GM18861 (cell line): ENCODE results near the gene RASIP1.
A peak's percentile ranks its signal among the peaks of the same experiment; 100 is the strongest.
"Not testable (repeated sequence)": the region's sequence is repeated elsewhere in the genome, so short reads cannot be mapped to it uniquely, and the experiment has no call there.

Source experiments
- ATAC-seq: cut with Tn5 transposase; IDR thresholded peaks from one replicate; pipeline ENCODE4 v1.9.1; 2021; ENCODE audit not compliant: unreplicated experiment

Gene RASIP1

GRCh38 chr19:48735031-48735615, 5.3 kb downstream of the RASIP1 start:
- no peak for ATAC-seq

GRCh38 chr19:48734625-48735024, 5.8 kb downstream of the RASIP1 start:
- ATAC-seq: no peak

GRCh38 chr19:48731452-48731851, 9.0 kb downstream of the RASIP1 start:
- ATAC-seq: no peak

DNA sequence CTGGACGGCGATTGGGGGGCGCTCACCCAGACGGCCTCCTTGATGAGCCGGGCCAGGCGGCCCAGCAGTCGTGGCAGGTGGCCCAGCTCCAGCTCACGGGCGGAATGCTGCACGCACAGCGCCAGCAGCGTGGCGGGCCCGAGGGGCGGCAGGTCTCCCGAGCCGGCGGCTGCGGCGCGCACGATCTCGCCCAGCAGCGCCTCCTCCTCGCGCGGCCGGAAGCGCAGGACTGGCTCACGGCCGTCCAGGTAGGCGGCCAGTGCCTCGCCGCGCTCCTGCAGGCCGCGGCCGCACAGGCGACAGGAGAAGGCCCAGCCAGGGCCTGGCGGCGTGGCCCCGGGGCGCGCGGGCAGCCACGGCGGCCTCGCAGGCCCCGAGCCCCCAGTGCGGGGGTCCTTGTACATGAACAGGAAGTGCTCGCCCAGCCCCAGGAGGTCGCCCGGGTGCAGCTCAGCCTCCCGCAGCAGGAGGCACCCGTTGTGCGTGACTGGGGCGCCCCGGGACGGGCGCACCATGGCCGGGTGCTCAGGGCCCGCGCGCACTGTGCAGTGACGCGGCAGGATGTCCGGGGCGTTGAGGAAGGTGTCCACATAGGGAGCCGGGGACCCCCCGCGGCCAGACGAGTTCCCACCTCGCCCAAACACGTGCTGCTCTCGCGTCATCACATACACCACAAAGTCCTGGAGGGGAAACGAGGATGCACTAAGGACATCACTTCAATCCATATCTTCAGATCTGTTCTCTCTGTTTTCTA, 11.3 kb downstream of the RASIP1 start:
- no peak for ATAC-seq

DNA sequence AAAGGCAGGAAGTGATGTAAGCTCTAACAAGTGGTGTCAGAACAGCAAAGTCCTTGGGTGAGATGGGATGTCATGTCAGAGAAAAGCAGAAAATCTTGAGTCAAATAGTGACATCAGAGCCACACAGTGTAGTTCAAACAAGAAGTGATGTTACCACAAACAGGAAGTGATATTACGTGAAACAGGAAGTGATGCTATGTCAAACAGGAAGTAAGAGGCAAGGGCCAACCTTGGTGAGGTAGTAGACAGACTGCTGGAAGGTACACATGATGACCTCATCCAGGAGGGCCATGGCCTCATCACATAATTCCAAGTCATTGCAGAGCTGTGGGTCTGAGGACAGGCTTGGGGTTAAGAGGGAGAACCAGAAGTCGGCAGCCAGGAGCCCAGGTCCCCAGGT, 13.9 kb downstream of the RASIP1 start:
- ATAC-seq: no peak

DNA sequence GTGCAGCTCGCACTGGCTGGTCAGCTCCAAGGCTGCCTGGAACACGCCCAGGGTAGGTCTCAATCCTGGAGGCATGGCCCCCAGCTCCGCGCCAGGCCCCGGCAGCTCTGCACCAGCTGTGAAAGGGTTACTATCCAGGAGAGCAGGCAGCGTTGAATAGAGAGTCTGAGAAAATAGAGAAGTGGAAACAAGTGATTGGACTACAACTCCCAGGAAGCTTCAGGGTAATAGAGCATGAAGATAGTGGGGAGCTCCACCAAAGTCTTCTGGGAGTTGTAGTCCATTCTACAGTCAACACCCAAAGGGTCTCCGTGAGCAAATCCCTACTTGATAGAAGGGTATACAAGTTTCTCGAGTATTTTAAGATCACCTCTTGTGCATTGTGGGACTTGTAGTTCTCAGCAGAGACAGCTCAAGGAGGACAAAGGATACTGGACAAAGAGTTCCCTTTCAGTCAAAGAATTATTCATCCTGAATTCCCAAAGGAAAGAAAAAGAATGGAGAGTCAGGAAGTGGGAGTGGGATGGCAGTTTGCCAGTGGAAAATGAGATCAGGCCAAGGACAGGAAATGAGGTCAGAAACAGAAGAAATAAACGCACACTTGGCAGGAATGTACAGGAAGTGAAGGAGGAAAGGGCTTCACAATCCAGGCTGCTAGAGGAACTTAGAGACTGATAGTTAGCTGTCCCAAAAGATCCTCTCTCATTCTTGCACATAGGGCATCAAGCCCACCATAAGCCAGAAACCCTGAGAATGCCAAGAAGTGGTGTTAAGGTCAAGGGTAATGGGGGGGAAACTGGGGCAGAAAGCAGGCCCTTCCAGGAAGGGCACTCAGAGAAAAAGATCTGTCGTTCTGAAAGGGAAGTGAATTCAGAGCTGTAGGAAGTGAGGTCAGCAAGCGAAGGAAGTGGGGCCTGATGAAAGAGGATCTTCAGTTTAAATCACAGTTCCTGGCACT, 15.3 kb downstream of the RASIP1 start:
- ATAC-seq: no peak

DNA sequence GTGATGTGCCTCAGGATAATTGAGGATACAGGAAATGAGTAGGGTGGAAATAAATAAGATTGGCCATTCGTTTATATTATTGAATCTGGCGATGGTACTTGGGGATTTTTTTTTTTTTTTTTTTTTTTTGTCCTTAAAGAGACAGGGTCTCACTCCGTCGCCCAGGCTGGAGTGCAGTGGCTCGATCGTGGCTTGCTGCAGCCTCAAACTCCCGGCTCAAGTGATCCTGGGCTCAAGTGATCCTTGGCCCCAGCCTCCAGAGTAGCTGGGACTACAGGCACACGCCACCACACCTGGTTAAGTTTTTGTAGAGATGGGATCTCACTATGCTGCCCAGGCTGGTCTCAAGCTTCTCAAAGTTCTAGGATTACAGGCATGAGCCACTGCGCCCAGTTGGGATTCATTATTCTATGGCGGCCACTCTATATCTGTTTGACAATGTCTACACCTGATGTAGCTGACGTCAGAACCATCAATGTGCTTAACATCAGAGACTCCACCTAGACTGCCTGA, 18.2 kb downstream of the RASIP1 start:
- ATAC-seq: no peak

- ATAC-seq: peak; percentile 71
Measured at GRCh38 chr19:48720613-48721296, 19.7 kb downstream of the RASIP1 start.

DNA sequence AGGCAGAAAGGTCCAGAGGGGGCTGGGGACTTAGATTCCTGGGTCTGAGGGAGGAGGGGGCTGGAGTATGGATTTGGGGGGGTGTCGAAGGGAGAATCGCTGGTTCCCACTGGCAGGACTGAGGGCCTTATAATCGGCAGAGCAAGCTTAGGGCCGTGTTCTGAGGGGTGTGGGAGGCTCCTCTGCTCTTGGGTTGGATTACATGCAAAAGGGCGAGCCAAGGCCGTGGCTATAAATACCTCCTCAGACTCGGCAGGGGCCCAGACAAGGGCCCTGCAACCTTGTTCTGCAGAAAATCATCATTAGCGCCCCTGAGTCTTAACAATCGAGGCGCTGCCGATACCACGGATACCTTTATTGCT, 20.2 kb downstream of the RASIP1 start:
- no peak for ATAC-seq

- ATAC-seq: no peak
Measured at GRCh38 chr19:48719263-48720171, 20.9 kb downstream of the RASIP1 start, which contains the start of gene MAMSTR. MAMSTR (minus strand) TSS chr19:48719725; CDS start chr19:48719031, 694 bp downstream.

GRCh38 chr19:48718711-48719231, 21.6 kb downstream of the RASIP1 start:
- no peak for ATAC-seq

DNA sequence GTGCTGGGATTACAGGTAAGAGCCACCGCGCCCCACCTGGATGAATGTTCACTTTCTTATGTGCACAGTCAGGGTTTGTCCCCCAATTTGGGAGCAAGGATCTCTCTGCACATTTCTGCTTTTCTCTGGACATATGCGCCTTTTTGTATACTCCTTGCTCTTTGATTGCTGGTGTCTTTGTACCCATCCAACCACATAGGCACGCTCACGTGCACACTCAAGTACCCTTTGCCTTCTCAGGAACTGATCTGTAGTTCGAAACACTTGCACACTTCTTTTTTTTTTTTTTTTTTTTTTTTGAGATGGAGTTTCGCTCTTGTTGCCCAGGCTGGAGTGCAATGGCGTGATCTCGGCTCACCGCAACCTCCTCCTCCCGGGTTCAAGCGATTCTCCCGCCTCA, 22.3 kb downstream of the RASIP1 start:
- ATAC-seq: not testable (repeated sequence)

DNA sequence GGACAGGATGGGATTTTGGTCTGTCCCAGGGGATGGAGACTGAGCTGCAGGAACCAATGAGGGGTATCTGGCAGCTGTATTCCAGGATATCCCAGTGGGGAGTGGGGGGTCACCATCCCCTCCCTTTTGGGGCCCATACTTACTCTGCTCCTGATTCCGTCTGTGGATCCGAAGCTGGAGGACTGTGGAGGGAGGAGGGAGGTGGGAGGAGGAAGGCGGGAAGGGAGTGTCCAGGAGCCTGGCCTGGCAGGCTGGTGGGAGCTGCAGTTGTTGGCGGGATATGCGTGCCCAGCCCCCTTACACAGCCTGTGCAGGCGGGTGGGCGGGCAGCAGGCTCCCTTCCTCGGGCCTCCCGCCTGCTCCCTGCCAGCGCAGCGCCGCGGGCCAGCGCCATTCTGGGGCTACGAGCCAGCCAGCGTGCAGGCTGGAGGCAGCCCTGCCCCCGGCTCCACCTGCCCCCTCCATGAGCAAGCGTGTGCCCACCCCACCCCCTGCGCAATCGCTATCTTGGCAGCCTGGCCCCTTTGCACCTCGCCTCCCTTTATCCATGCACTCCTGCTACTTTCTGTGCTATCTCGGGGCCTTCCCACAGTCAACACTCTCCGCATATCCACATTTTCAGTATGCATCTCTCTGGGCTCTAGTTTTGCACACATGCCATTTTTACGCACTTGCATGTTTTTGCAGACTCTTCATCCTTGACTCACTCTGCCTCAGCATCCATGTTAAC, 23.7 kb downstream of the RASIP1 start:
- no peak for ATAC-seq

DNA sequence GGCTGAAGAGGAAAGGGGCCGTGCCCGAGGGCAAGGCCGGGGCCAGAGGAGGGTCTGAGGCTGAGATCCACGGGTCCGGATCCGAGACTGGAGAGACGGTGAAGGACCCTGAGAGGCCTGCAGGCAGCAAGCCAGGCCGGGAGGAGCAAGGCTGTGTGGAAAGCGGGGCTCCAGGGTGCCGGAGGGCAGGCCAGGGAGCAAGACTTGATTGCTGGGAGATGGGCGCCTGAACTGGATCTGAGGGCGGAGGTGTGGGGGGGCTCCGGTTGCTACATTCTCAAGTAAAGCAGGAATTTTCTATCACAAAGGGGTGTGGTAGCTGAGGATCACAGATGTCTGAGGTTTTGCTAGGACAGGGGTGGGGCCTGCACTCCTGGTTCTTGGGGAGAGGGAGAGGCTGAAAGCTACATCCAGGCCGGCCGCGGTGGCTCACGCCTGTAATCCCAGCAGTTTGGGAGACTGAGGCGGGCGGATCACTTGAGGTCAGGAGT, 24.7 kb downstream of the RASIP1 start:
- no peak for ATAC-seq

GRCh38 chr19:48714759-48715675, 25.4 kb downstream of the RASIP1 start:
- ATAC-seq: no peak

GRCh38 chr19:48713864-48714755, 26.3 kb downstream of the RASIP1 start:
- peak; percentile 82 for ATAC-seq
